WTC11 (cell line): Measurements from ENCODE around the gene MORN4. TPM values are rescaled to one million over a fixed set of nuclear protein-coding genes. Genes with fewer than 3 reads are reported as not detected.

Source experiments
- ATAC-seq: fragments of 200-7000 bp; cut with Tn5 transposase; 2 replicates; pipeline ENCODE4 v1.10.0; 2021; ENCODE audit warnings: mild to moderate bottlenecking, moderate library complexity
- CTCF ChIA-PET: fragments of 300-600 bp; sonication (Branson Sonifier 250); formaldehyde crosslinking; loops from one replicate; lab custom pipeline; 2021; ENCODE audit warnings: antibody characterized with exemption; lab: Charles Lee
- POLR2A ChIA-PET: fragments of 350-600 bp; sonication (Branson Sonifier 250); formaldehyde crosslinking; loops from one replicate; lab custom pipeline; 2021; ENCODE audit warnings: antibody characterized with exemption; lab: Charles Lee
- DNase-seq: peaks from one replicate; pipeline ENCODE4 v3.0.0; 2021; ENCODE audit warnings: low spot score
- H3K27ac Mint-ChIP-seq: 2 replicates; pipeline ENCODE4 v1.8.0; 2021; ENCODE audit warnings: mixed read lengths
- H3K27me3 Mint-ChIP-seq: 2 replicates; pipeline ENCODE4 v1.8.0; 2021; ENCODE audit warnings: low read depth, mild to moderate bottlenecking, moderate library complexity, mixed read lengths
- H3K36me3 Mint-ChIP-seq: 2 replicates; pipeline ENCODE4 v1.8.0; 2021; ENCODE audit warnings: mixed read lengths
- H3K4me1 Mint-ChIP-seq: 2 replicates; pipeline ENCODE4 v1.8.0; 2022; ENCODE audit warnings: mixed read lengths
- H3K4me3 Mint-ChIP-seq: 2 replicates; pipeline ENCODE4 v1.8.0; 2021; ENCODE audit warnings: mild to moderate bottlenecking, moderate library complexity, mixed read lengths
- H3K9me3 Mint-ChIP-seq: 2 replicates; pipeline ENCODE4 v1.8.0; 2021; ENCODE audit warnings: mixed read lengths
- CTCF ChIP-seq: fragments of 200-600 bp; IDR thresholded peaks from 2 replicates; pipeline ENCODE4 v1.8.0; 2022; ENCODE audit warnings: antibody characterized with exemption
- ELF4 ChIP-seq: sonication (generic); formaldehyde crosslinking; IDR thresholded peaks from 2 replicates; pipeline ENCODE4 v1.8.1; 2022; ENCODE audit warnings: low read depth, mild to moderate bottlenecking, moderate library complexity, missing genetic modification reagents
- ETV6 ChIP-seq: sonication (generic); formaldehyde crosslinking; IDR thresholded peaks from 2 replicates; pipeline ENCODE4 v1.8.1; 2022; ENCODE audit warnings: mild to moderate bottlenecking, missing genetic modification reagents
- FOXP4 ChIP-seq: sonication (generic); formaldehyde crosslinking; IDR thresholded peaks from 2 replicates; pipeline ENCODE4 v1.8.0; 2022; ENCODE audit warnings: mild to moderate bottlenecking, missing genetic modification reagents
- KAT7 ChIP-seq: sonication (generic); formaldehyde crosslinking; IDR thresholded peaks from 2 replicates; pipeline ENCODE4 v1.8.1; 2023; ENCODE audit warnings: missing genetic modification reagents, mild to moderate bottlenecking, borderline replicate concordance
- SOX15 ChIP-seq: fragments of 250-450 bp; sonication (Bioruptor Pico); IDR thresholded peaks from 2 replicates; pipeline ENCODE4 v1.9.0; 2021; ENCODE audit warnings: mild to moderate bottlenecking
- ZNF263 ChIP-seq: sonication (generic); formaldehyde crosslinking; IDR thresholded peaks from 2 replicates; pipeline ENCODE4 v1.8.1; 2022; ENCODE audit warnings: low read depth, mild to moderate bottlenecking, moderate library complexity, missing genetic modification reagents
- ZNF416 ChIP-seq: fragments of 250-450 bp; sonication (Bioruptor Pico); IDR thresholded peaks from 2 replicates; pipeline ENCODE4 v1.9.0; 2021; ENCODE audit warnings: mild to moderate bottlenecking, inconsistent platforms
- ZSCAN18 ChIP-seq: fragments of 250-450 bp; sonication (Bioruptor Pico); IDR thresholded peaks from 2 replicates; pipeline ENCODE4 v2.1.2; 2022; ENCODE audit warnings: mild to moderate bottlenecking, moderate library complexity
- total RNA-seq: library from RNA; stranded (reverse); gene quantifications from 3 replicates; pipeline ENCODE4 v1.2.3, GENCODE V29; 2021
- TF ChIP-seq, protein P1 (sequence below): fragments of 250-450 bp; sonication (Bioruptor Pico); IDR thresholded peaks from 2 replicates; pipeline ENCODE4 v1.9.0; 2021; ENCODE audit warnings: moderate library complexity, mild to moderate bottlenecking, inconsistent platforms, borderline replicate concordance
- TF ChIP-seq, protein P2 (sequence below): sonication (generic); formaldehyde crosslinking; IDR thresholded peaks from 2 replicates; pipeline ENCODE4 v1.8.0; 2022; ENCODE audit warnings: mild to moderate bottlenecking, missing genetic modification reagents
- TF ChIP-seq, protein P3 (sequence below): sonication (generic); formaldehyde crosslinking; IDR thresholded peaks from 2 replicates; pipeline ENCODE4 v1.8.1; 2023; ENCODE audit warnings: mild to moderate bottlenecking, missing genetic modification reagents, moderate library complexity

MORN4 gene
- total RNA-seq, 1 experiment from 2014 or later = 21.8 TPM

- peaks cover 11% of the 10 kb centered on the region; the same call in 1 of the 2 replicates for H3K4me1 Mint-ChIP-seq
- POLR2A ChIA-PET = interaction anchor here (0.6 kb wide), 1 partner anchor 13 kb away, joined by 4 read pairs; no protein-coding TSS in a partner anchor
- ATAC-seq = no peak
- no peak for TF ChIP-seq KAT7
- no peak for TF ChIP-seq ZNF416
- TF ChIP-seq ZNF263 (CRISPR knock-in tag) = no peak
- TF ChIP-seq SOX15 (CRISPR knock-in tag) = no peak
- no peak for TF ChIP-seq ETV6 (CRISPR knock-in tag)
- TF ChIP-seq, protein P1, sequence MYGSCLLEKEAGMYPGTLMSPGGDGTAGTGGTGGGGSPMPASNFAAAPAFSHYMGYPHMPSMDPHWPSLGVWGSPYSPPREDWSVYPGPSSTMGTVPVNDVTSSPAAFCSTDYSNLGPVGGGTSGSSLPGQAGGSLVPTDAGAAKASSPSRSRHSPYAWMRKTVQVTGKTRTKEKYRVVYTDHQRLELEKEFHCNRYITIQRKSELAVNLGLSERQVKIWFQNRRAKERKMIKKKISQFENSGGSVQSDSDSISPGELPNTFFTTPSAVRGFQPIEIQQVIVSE (CRISPR knock-in tag) = no peak
- TF ChIP-seq, all 79 proteins: peak for 0
- no peak overlapping the region for H3K4me3 Mint-ChIP-seq
- H3K36me3 Mint-ChIP-seq = no peaks in the 10 kb centered on the region
- no peak overlapping the region for H3K27ac Mint-ChIP-seq
- CTCF ChIA-PET = no interaction called here
- H3K27me3 Mint-ChIP-seq = no peaks in the 10 kb centered on the region
- DNase-seq = no peak
- no peaks in the 10 kb centered on the region for H3K9me3 Mint-ChIP-seq
Observed at GRCh38 chr10:97629289-97629688, 4.0 kb downstream of the MORN4 start.

GRCh38 chr10:97628228-97628627, 5.1 kb downstream of the MORN4 start:
- ATAC-seq = no peak
- POLR2A ChIA-PET = no interaction called here

More at GRCh38 chr10:97628228-97628627, 5.1 kb downstream of the MORN4 start:
- TF ChIP-seq FOXP4 (CRISPR knock-in tag) = no peak
- TF ChIP-seq, protein P2, sequence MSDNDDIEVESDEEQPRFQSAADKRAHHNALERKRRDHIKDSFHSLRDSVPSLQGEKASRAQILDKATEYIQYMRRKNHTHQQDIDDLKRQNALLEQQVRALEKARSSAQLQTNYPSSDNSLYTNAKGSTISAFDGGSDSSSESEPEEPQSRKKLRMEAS (CRISPR knock-in tag) = no peak
- no peak for TF ChIP-seq ELF4
- TF ChIP-seq CTCF = no peak
- no peak for TF ChIP-seq ZSCAN18 (CRISPR knock-in tag)
- TF ChIP-seq, protein P3, sequence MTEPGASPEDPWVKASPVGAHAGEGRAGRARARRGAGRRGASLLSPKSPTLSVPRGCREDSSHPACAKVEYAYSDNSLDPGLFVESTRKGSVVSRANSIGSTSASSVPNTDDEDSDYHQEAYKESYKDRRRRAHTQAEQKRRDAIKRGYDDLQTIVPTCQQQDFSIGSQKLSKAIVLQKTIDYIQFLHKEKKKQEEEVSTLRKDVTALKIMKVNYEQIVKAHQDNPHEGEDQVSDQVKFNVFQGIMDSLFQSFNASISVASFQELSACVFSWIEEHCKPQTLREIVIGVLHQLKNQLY = no peak
- Mint-ChIP-seq H3K4me1 (peaks cover 6% of the 10 kb centered on the region; the same call in 1 of the 2 replicates), H3K27ac (peak overlapping the region; percentile 6; the same call in 1 of the 2 replicates), H3K27me3 (no peaks in the 10 kb centered on the region), H3K9me3 (no peaks in the 10 kb centered on the region), H3K4me3 (no peak overlapping the region), H3K36me3 (no peaks in the 10 kb centered on the region)
- CTCF ChIA-PET = no interaction called here
- DNase-seq = no peak
